Muscle layer of duodenum (tissue), 2 donors: ENCODE measurements around the gene MRPL48.
"Not testable (repeated sequence)": the region's sequence is repeated elsewhere in the genome, so short reads cannot be mapped to it uniquely, and the experiment has no call there.

Experiments used
- H3K27ac ChIP-seq: one replicate; pipeline ENCODE4 v1.7.0; 2013; ENCODE audit warnings: mild to moderate bottlenecking, low read length
- H3K27me3 ChIP-seq: one replicate; pipeline ENCODE4 v1.7.0; 2013; ENCODE audit warnings: low read depth, mild to moderate bottlenecking, control low read depth, low read length
- H3K36me3 ChIP-seq, 2 donors: one replicate each; pipeline ENCODE4 v1.7.0; 2013; ENCODE audit warnings: low read length in 2 of 2, control low read depth in 1 of 2, mild to moderate bottlenecking in 1 of 2; ENCODE audit not compliant: insufficient read depth in 2 of 2, control insufficient read depth in 1 of 2
- H3K4me1 ChIP-seq, 2 donors: one replicate each; pipeline ENCODE4 v1.7.0; 2013; ENCODE audit warnings: low read length in 2 of 2, mild to moderate bottlenecking in 2 of 2, control low read depth in 1 of 2, moderate library complexity in 1 of 2; ENCODE audit not compliant: insufficient read depth in 2 of 2, control insufficient read depth in 1 of 2
- H3K4me3 ChIP-seq, 2 donors: one replicate each; pipeline ENCODE4 v1.7.0; 2013; ENCODE audit warnings: low read length in 2 of 2, low read depth in 1 of 2, mild to moderate bottlenecking in 1 of 2
- H3K9me3 ChIP-seq, 2 donors: one replicate each; pipeline ENCODE4 v1.7.0; 2013; ENCODE audit warnings: low read length in 2 of 2, control low read depth in 1 of 2, mild to moderate bottlenecking in 1 of 2; ENCODE audit not compliant: control insufficient read depth in 1 of 2
- donor health status: healthy.

Gene MRPL48

GRCh38 chr11:73787643-73788558, at the start of gene MRPL48:
MRPL48 (plus strand) TSS chr11:73787874; CDS start chr11:73787972, 98 bp downstream.
- H3K4me3 ChIP-seq: peak within 1 kb of the TSS; percentile 81 to 87
- H3K4me1 ChIP-seq: peaks cover 6 to 12% of the 10 kb centered on the region in 2 donors
- H3K36me3 ChIP-seq: no peaks in the 10 kb centered on the region
- no peaks in the 10 kb centered on the region for H3K9me3 ChIP-seq
- peak within 1 kb of the TSS; percentile 89 for H3K27ac ChIP-seq
- H3K27me3 ChIP-seq: no peaks in the 10 kb centered on the region

- peaks cover 0 to 3% of the 10 kb centered on the region in 2 donors for H3K4me1 ChIP-seq
- no peak overlapping the region for H3K27ac ChIP-seq
- H3K27me3 ChIP-seq: no peaks in the 10 kb centered on the region
- no peaks in the 10 kb centered on the region for H3K9me3 ChIP-seq
- no peaks in the 10 kb centered on the region for H3K36me3 ChIP-seq
- no peak overlapping the region for H3K4me3 ChIP-seq
These were observed 44.6 kb upstream of the MRPL48 start for GRCh38 chr11:73743045-73743444.

- Histone ChIP-seq H3K27ac (no peak overlapping the region), H3K9me3 (no peaks in the 10 kb centered on the region), H3K4me1 (peaks cover 0 to 5% of the 10 kb centered on the region in 2 donors), H3K4me3 (no peak overlapping the region), H3K36me3 (no peaks in the 10 kb centered on the region), H3K27me3 (no peaks in the 10 kb centered on the region)
These were observed 41.0 kb upstream of the MRPL48 start for GRCh38 chr11:73746701-73747100.

- H3K4me3 ChIP-seq: no peak overlapping the region
- no peak overlapping the region for H3K27ac ChIP-seq
- H3K27me3 ChIP-seq: no peaks in the 10 kb centered on the region
- no peaks in the 10 kb centered on the region for H3K36me3 ChIP-seq
- H3K9me3 ChIP-seq: no peaks in the 10 kb centered on the region
- H3K4me1 ChIP-seq: peaks cover 0 to 16% of the 10 kb centered on the region in 2 donors
These were observed 39.9 kb upstream of the MRPL48 start for GRCh38 chr11:73747762-73748161.

GRCh38 chr11:73748300-73748699, 39.4 kb upstream of the MRPL48 start:
- Histone ChIP-seq H3K4me1 (peaks cover 0 to 18% of the 10 kb centered on the region in 2 donors), H3K9me3 (no peaks in the 10 kb centered on the region), H3K27me3 (no peaks in the 10 kb centered on the region), H3K36me3 (no peaks in the 10 kb centered on the region), H3K27ac (no peak overlapping the region), H3K4me3 (no peak overlapping the region)

GRCh38 chr11:73749118-73749517, 38.6 kb upstream of the MRPL48 start:
- no peak overlapping the region for H3K27ac ChIP-seq
- H3K36me3 ChIP-seq: no peaks in the 10 kb centered on the region
- peaks cover 0 to 18% of the 10 kb centered on the region in 2 donors for H3K4me1 ChIP-seq
- H3K9me3 ChIP-seq: no peaks in the 10 kb centered on the region
- no peaks in the 10 kb centered on the region for H3K27me3 ChIP-seq
- H3K4me3 ChIP-seq: no peak overlapping the region

GRCh38 chr11:73750228-73750627, 37.4 kb upstream of the MRPL48 start:
- H3K27me3 ChIP-seq: no peaks in the 10 kb centered on the region
- no peak overlapping the region for H3K4me3 ChIP-seq
- no peaks in the 10 kb centered on the region for H3K36me3 ChIP-seq
- H3K4me1 ChIP-seq: peaks cover 0 to 18% of the 10 kb centered on the region in 2 donors
- no peak overlapping the region for H3K27ac ChIP-seq
- H3K9me3 ChIP-seq: no peaks in the 10 kb centered on the region

- H3K27ac ChIP-seq, H3K4me3 ChIP-seq, H3K9me3 ChIP-seq, H3K27me3 ChIP-seq, H3K36me3 ChIP-seq: not testable (repeated sequence)
- peaks cover 0 to 18% of the 10 kb centered on the region in 2 donors for H3K4me1 ChIP-seq
These were observed 36.8 kb upstream of the MRPL48 start for GRCh38 chr11:73750862-73751261.

GRCh38 chr11:73752216-73752867, 35.3 kb upstream of the MRPL48 start:
- H3K9me3 ChIP-seq: no peaks in the 10 kb centered on the region
- H3K4me3 ChIP-seq: no peak overlapping the region
- H3K4me1 ChIP-seq: peaks cover 0 to 18% of the 10 kb centered on the region in 2 donors
- H3K27ac ChIP-seq: no peak overlapping the region
- no peaks in the 10 kb centered on the region for H3K36me3 ChIP-seq
- H3K27me3 ChIP-seq: no peaks in the 10 kb centered on the region

- Histone ChIP-seq H3K4me3 (no peak overlapping the region), H3K27ac (no peak overlapping the region), H3K27me3 (no peaks in the 10 kb centered on the region), H3K9me3 (no peaks in the 10 kb centered on the region), H3K4me1 (peaks cover 0 to 14% of the 10 kb centered on the region in 2 donors), H3K36me3 (no peaks in the 10 kb centered on the region)
These were observed 34.8 kb upstream of the MRPL48 start for GRCh38 chr11:73752903-73753302.

GRCh38 chr11:73753938-73754337, 33.7 kb upstream of the MRPL48 start:
- H3K4me1 ChIP-seq: peaks cover 5 to 24% of the 10 kb centered on the region in 2 donors
- H3K4me3 ChIP-seq: no peak overlapping the region
- H3K36me3 ChIP-seq: no peaks in the 10 kb centered on the region
- no peaks in the 10 kb centered on the region for H3K27me3 ChIP-seq
- H3K27ac ChIP-seq: no peak overlapping the region
- H3K9me3 ChIP-seq: no peaks in the 10 kb centered on the region
